Memory B cell (primary cell): ENCODE results near the gene MBD3L2B.
A peak's percentile ranks its signal among the peaks of the same experiment; 100 is the strongest.

Experiments used
- ATAC-seq: fragments of 150-1000 bp; cut with Tn5 transposase; 2 replicates; pipeline ENCODE4 v1.10.0; 2021; ENCODE audit warnings: low read depth, mild to moderate bottlenecking, moderate library complexity
- DNase-seq, 2 donors: peaks; one replicate each; pipeline ENCODE4 v3.0.0; 2022; ENCODE audit warnings: low spot score in 2 of 2
- H3K27ac Mint-ChIP-seq: one replicate; pipeline ENCODE4 v1.8.0; 2022; ENCODE audit warnings: mild to moderate bottlenecking, moderate library complexity, mixed read lengths
- H3K27me3 Mint-ChIP-seq: one replicate; pipeline ENCODE4 v1.8.0; 2022; ENCODE audit warnings: mixed read lengths
- H3K36me3 Mint-ChIP-seq: one replicate; pipeline ENCODE4 v1.8.0; 2022; ENCODE audit warnings: mild to moderate bottlenecking, mixed read lengths
- H3K4me1 Mint-ChIP-seq: one replicate; pipeline ENCODE4 v1.8.0; 2022; ENCODE audit warnings: mixed read lengths
- H3K4me3 Mint-ChIP-seq: one replicate; pipeline ENCODE4 v1.8.0; 2022; ENCODE audit warnings: mild to moderate bottlenecking, moderate library complexity, mixed read lengths
- H3K9me3 Mint-ChIP-seq: one replicate; pipeline ENCODE4 v1.8.0; 2022; ENCODE audit warnings: mixed read lengths

Gene MBD3L2B

GRCh38 chr19:6999933-7000332, 21.3 kb downstream of the MBD3L2B start:
- ATAC-seq (no peak), DNase-seq (no peak)
- Mint-ChIP-seq H3K4me3 (no peak overlapping the region), H3K36me3 (no peaks in the 10 kb centered on the region), H3K9me3 (peaks cover 6% of the 10 kb centered on the region), H3K27me3 (peaks cover 8% of the 10 kb centered on the region), H3K27ac (no peak overlapping the region), H3K4me1 (peaks cover 4% of the 10 kb centered on the region)

- Mint-ChIP-seq H3K27me3 (peaks cover 8% of the 10 kb centered on the region), H3K27ac (no peak overlapping the region), H3K4me3 (no peak overlapping the region), H3K36me3 (no peaks in the 10 kb centered on the region), H3K9me3 (peaks cover 7% of the 10 kb centered on the region), H3K4me1 (peaks cover 6% of the 10 kb centered on the region)
- DNase-seq (no peak), ATAC-seq (peak; percentile 60)
Observed at GRCh38 chr19:6997679-6998445, 23.4 kb downstream of the MBD3L2B start.

GRCh38 chr19:6996810-6997209, 24.4 kb downstream of the MBD3L2B start:
- no peaks in the 10 kb centered on the region for H3K36me3 Mint-ChIP-seq
- H3K4me1 Mint-ChIP-seq, result peaks cover 6% of the 10 kb centered on the region
- no peak overlapping the region for H3K27ac Mint-ChIP-seq
- H3K4me3 Mint-ChIP-seq, result no peak overlapping the region
- no peak for DNase-seq
- peaks cover 7% of the 10 kb centered on the region for H3K9me3 Mint-ChIP-seq
- ATAC-seq, result no peak
- peaks cover 6% of the 10 kb centered on the region for H3K27me3 Mint-ChIP-seq

GRCh38 chr19:6995054-6995453, 26.2 kb downstream of the MBD3L2B start:
- H3K27ac Mint-ChIP-seq, result peak overlapping the region; percentile 11
- peaks cover 7% of the 10 kb centered on the region for H3K9me3 Mint-ChIP-seq
- no peaks in the 10 kb centered on the region for H3K36me3 Mint-ChIP-seq
- peaks cover 6% of the 10 kb centered on the region for H3K4me1 Mint-ChIP-seq
- no peak for DNase-seq
- H3K4me3 Mint-ChIP-seq, result no peak overlapping the region
- peaks cover 4% of the 10 kb centered on the region for H3K27me3 Mint-ChIP-seq
- ATAC-seq, result no peak

GRCh38 chr19:6988257-6988656, 33.0 kb downstream of the MBD3L2B start:
- Mint-ChIP-seq H3K4me3 (no peak overlapping the region), H3K9me3 (peaks cover 14% of the 10 kb centered on the region), H3K4me1 (peaks cover 3% of the 10 kb centered on the region), H3K36me3 (peaks cover 9% of the 10 kb centered on the region), H3K27ac (no peak overlapping the region), H3K27me3 (peaks cover 2% of the 10 kb centered on the region)
- ATAC-seq (no peak), DNase-seq (no peak)

GRCh38 chr19:6987850-6988249, 33.4 kb downstream of the MBD3L2B start:
- no peak overlapping the region for H3K27ac Mint-ChIP-seq
- DNase-seq (no peak), ATAC-seq (no peak)
- no peak overlapping the region for H3K4me3 Mint-ChIP-seq
- peaks cover 16% of the 10 kb centered on the region for H3K9me3 Mint-ChIP-seq
- H3K27me3 Mint-ChIP-seq, result peaks cover 2% of the 10 kb centered on the region
- H3K4me1 Mint-ChIP-seq, result peaks cover 3% of the 10 kb centered on the region
- peaks cover 9% of the 10 kb centered on the region for H3K36me3 Mint-ChIP-seq

GRCh38 chr19:6983448-6983847, 37.8 kb downstream of the MBD3L2B start:
- ATAC-seq, result no peak
- Mint-ChIP-seq H3K4me3 (no peak overlapping the region), H3K4me1 (peaks cover 3% of the 10 kb centered on the region), H3K9me3 (peaks cover 16% of the 10 kb centered on the region), H3K27me3 (no peaks in the 10 kb centered on the region), H3K36me3 (peaks cover 9% of the 10 kb centered on the region), H3K27ac (no peak overlapping the region)
- no peak for DNase-seq

- peaks cover 8% of the 10 kb centered on the region for H3K9me3 Mint-ChIP-seq
Observed at GRCh38 chr19:6979399-6979798, 41.8 kb downstream of the MBD3L2B start.

GRCh38 chr19:6976197-6976596, 45.0 kb downstream of the MBD3L2B start:
- no peak overlapping the region for H3K4me3 Mint-ChIP-seq
- no peaks in the 10 kb centered on the region for H3K36me3 Mint-ChIP-seq
- H3K27ac Mint-ChIP-seq, result no peak overlapping the region
- no peaks in the 10 kb centered on the region for H3K4me1 Mint-ChIP-seq
- ATAC-seq (no peak), DNase-seq (no peak)
- H3K27me3 Mint-ChIP-seq, result peaks cover 6% of the 10 kb centered on the region
- no peaks in the 10 kb centered on the region for H3K9me3 Mint-ChIP-seq

More at GRCh38 chr19:6979399-6979798, 41.8 kb downstream of the MBD3L2B start:
- H3K27ac Mint-ChIP-seq, result no peak overlapping the region
- DNase-seq, result no peak
- H3K4me1 Mint-ChIP-seq, result no peaks in the 10 kb centered on the region
- no peak for ATAC-seq
- peaks cover 2% of the 10 kb centered on the region for H3K36me3 Mint-ChIP-seq
- peaks cover 2% of the 10 kb centered on the region for H3K27me3 Mint-ChIP-seq
- H3K4me3 Mint-ChIP-seq, result no peak overlapping the region

GRCh38 chr19:6971366-6971765, 49.9 kb downstream of the MBD3L2B start:
- Mint-ChIP-seq H3K27me3 (peaks cover 12% of the 10 kb centered on the region), H3K36me3 (peaks cover 2% of the 10 kb centered on the region), H3K4me3 (no peak overlapping the region), H3K4me1 (no peaks in the 10 kb centered on the region), H3K9me3 (peaks cover 4% of the 10 kb centered on the region), H3K27ac (no peak overlapping the region)
- DNase-seq (no peak), ATAC-seq (no peak)

- H3K4me1 Mint-ChIP-seq, result no peaks in the 10 kb centered on the region
Observed at GRCh38 chr19:6970443-6970842, 50.8 kb downstream of the MBD3L2B start.

GRCh38 chr19:6970021-6970420, 51.2 kb downstream of the MBD3L2B start:
- peaks cover 11% of the 10 kb centered on the region for H3K27me3 Mint-ChIP-seq
- H3K36me3 Mint-ChIP-seq, result peaks cover 2% of the 10 kb centered on the region
- no peak overlapping the region for H3K27ac Mint-ChIP-seq
- H3K9me3 Mint-ChIP-seq, result peaks cover 4% of the 10 kb centered on the region
- H3K4me1 Mint-ChIP-seq, result no peaks in the 10 kb centered on the region
- DNase-seq (no peak), ATAC-seq (no peak)
- no peak overlapping the region for H3K4me3 Mint-ChIP-seq

More at GRCh38 chr19:6970443-6970842, 50.8 kb downstream of the MBD3L2B start:
- H3K27me3 Mint-ChIP-seq, result peaks cover 12% of the 10 kb centered on the region
- no peak for ATAC-seq
- DNase-seq, result no peak
- no peak overlapping the region for H3K4me3 Mint-ChIP-seq
- H3K27ac Mint-ChIP-seq, result no peak overlapping the region
- H3K36me3 Mint-ChIP-seq, result peaks cover 2% of the 10 kb centered on the region
- H3K9me3 Mint-ChIP-seq, result peaks cover 4% of the 10 kb centered on the region

- DNase-seq (no peak), ATAC-seq (no peak)
- H3K27ac Mint-ChIP-seq, result no peak overlapping the region
- no peak overlapping the region for H3K4me3 Mint-ChIP-seq
- H3K27me3 Mint-ChIP-seq, result peaks cover 10% of the 10 kb centered on the region
- H3K9me3 Mint-ChIP-seq, result peaks cover 4% of the 10 kb centered on the region
- peaks cover 2% of the 10 kb centered on the region for H3K36me3 Mint-ChIP-seq
- no peaks in the 10 kb centered on the region for H3K4me1 Mint-ChIP-seq
Observed at GRCh38 chr19:6969490-6969889, 51.7 kb downstream of the MBD3L2B start.
